Brain microvascular endothelial cell (primary cell): Measurements from ENCODE around the gene CAV2.

Experiments
- DNase-seq: peaks from one replicate; pipeline ENCODE4 v3.0.0-alpha.2; 2020
- H3K27ac ChIP-seq: fragments of 250-450 bp; sonication (Bioruptor Pico); 2 replicates; pipeline ENCODE4 v1.5.1; 2020; ENCODE audit warnings: mild to moderate bottlenecking, moderate library complexity
- H3K27me3 ChIP-seq: fragments of 250-450 bp; sonication (Bioruptor Pico); replicated peaks from 2 replicates; pipeline ENCODE4 v1.5.1; 2020; ENCODE audit warnings: mild to moderate bottlenecking
- H3K36me3 ChIP-seq: fragments of 250-450 bp; sonication (Bioruptor Pico); replicated peaks from 2 replicates; pipeline ENCODE4 v1.5.1; 2020; ENCODE audit warnings: mild to moderate bottlenecking
- H3K4me3 ChIP-seq: 2 replicates; pipeline ENCODE4 v1.5.1; 2011; ENCODE audit warnings: low read depth, mild to moderate bottlenecking, control low read depth, low read length, moderate library complexity
- CTCF ChIP-seq: IDR thresholded peaks from 2 replicates; pipeline ENCODE4 v1.5.1; 2011; ENCODE audit warnings: low read depth, mild to moderate bottlenecking, moderate library complexity, low read length, control low read depth, inconsistent platforms; ENCODE audit errors: missing control alignments
- in situ Hi-C: cut with HindIII; loops from 2 replicates; pipeline ENCODE4 v1.10.0; 2017; ENCODE audit warnings: low sequenced_read_pairs, low pct_ligation_motif_present

CAV2 gene

GRCh38 chr7:116491887-116492653, 7.5 kb upstream of the CAV2 start:
- no peaks in the 10 kb centered on the region for H3K36me3 ChIP-seq
- TF ChIP-seq CTCF: no peak
- no peak overlapping the region for H3K27ac ChIP-seq
- H3K27me3 ChIP-seq: no peaks in the 10 kb centered on the region
- in situ Hi-C loops: no loop called here
- DNase-seq: no peak
- no peak overlapping the region for H3K4me3 ChIP-seq

- Histone ChIP-seq H3K36me3 (no peaks in the 10 kb centered on the region), H3K4me3 (no peak overlapping the region), H3K27me3 (no peaks in the 10 kb centered on the region), H3K27ac (no peak overlapping the region)
- DNase-seq: no peak
- in situ Hi-C loops: no loop called here
- TF ChIP-seq CTCF: no peak
Measured at GRCh38 chr7:116492654-116493109, 6.9 kb upstream of the CAV2 start.

- DNase-seq: no peak
- Histone ChIP-seq H3K27me3 (no peaks in the 10 kb centered on the region), H3K4me3 (no peak overlapping the region), H3K27ac (no peak overlapping the region), H3K36me3 (no peaks in the 10 kb centered on the region)
- in situ Hi-C loops: no loop called here
- TF ChIP-seq CTCF: no peak
Measured at GRCh38 chr7:116493449-116493848, 6.1 kb upstream of the CAV2 start.

GRCh38 chr7:116494472-116494871, 5.1 kb upstream of the CAV2 start:
- H3K4me3 ChIP-seq: no peak overlapping the region
- no peak overlapping the region for H3K27ac ChIP-seq
- no peaks in the 10 kb centered on the region for H3K27me3 ChIP-seq
- in situ Hi-C loops: no loop called here
- DNase-seq: no peak
- TF ChIP-seq CTCF: no peak
- H3K36me3 ChIP-seq: no peaks in the 10 kb centered on the region

- Histone ChIP-seq H3K27me3 (no peaks in the 10 kb centered on the region), H3K27ac (no peak overlapping the region), H3K36me3 (no peaks in the 10 kb centered on the region), H3K4me3 (no peak overlapping the region)
- DNase-seq: no peak
- TF ChIP-seq CTCF: no peak
- in situ Hi-C loops: no loop called here
Measured at GRCh38 chr7:116495736-116496135, 3.8 kb upstream of the CAV2 start.

GRCh38 chr7:116496653-116497052, 2.9 kb upstream of the CAV2 start:
- in situ Hi-C loops: no loop called here
- no peak overlapping the region for H3K27ac ChIP-seq

More at GRCh38 chr7:116496653-116497052, 2.9 kb upstream of the CAV2 start:
- H3K4me3 ChIP-seq: no peak overlapping the region
- TF ChIP-seq CTCF: no peak
- no peaks in the 10 kb centered on the region for H3K27me3 ChIP-seq
- DNase-seq: no peak
- H3K36me3 ChIP-seq: no peaks in the 10 kb centered on the region
